IPS DF 4.7 (cell line): Measurements from ENCODE around the gene LMX1B.
"Not testable (repeated sequence)": the region's sequence is repeated elsewhere in the genome, so short reads cannot be mapped to it uniquely, and the experiment has no call there.

Source experiments
- DNase-seq: peaks from one replicate; pipeline ENCODE4 v3.0.0-alpha.2; 2013; ENCODE audit warnings: low spot score; ENCODE audit errors: extremely low read depth

LMX1B gene

GRCh38 chr9:126613651-126614050, at the start of gene LMX1B:
Gene LMX1B, plus strand, starts transcription at chr9:126613928. Its CDS starts 522 bp downstream, at chr9:126614450.
- no peak for DNase-seq

GRCh38 chr9:126564128-126564527, 49.6 kb upstream of the LMX1B start:
- DNase-seq: no peak

GRCh38 chr9:126564716-126565115, 49.0 kb upstream of the LMX1B start:
- DNase-seq: no peak

- DNase-seq: no peak
These were observed 48.2 kb upstream of the LMX1B start for GRCh38 chr9:126565336-126566128.

- DNase-seq: no peak
These were observed 44.7 kb upstream of the LMX1B start for GRCh38 chr9:126569036-126569435.

- no peak for DNase-seq
These were observed 35.7 kb upstream of the LMX1B start for GRCh38 chr9:126578029-126578428.

- DNase-seq: not testable (repeated sequence)
These were observed 33.4 kb upstream of the LMX1B start for GRCh38 chr9:126580319-126580718.

GRCh38 chr9:126581893-126582292, 31.8 kb upstream of the LMX1B start:
- no peak for DNase-seq

GRCh38 chr9:126582427-126582826, 31.3 kb upstream of the LMX1B start:
- DNase-seq: no peak

GRCh38 chr9:126583144-126583760, 30.5 kb upstream of the LMX1B start:
- no peak for DNase-seq

GRCh38 chr9:126584611-126585010, 29.1 kb upstream of the LMX1B start:
- DNase-seq: no peak

GRCh38 chr9:126586236-126586635, 27.5 kb upstream of the LMX1B start:
- no peak for DNase-seq

GRCh38 chr9:126587187-126588185, 26.2 kb upstream of the LMX1B start:
- no peak for DNase-seq

- no peak for DNase-seq
These were observed 25.1 kb upstream of the LMX1B start for GRCh38 chr9:126588491-126589168.

- DNase-seq: no peak
These were observed 24.4 kb upstream of the LMX1B start for GRCh38 chr9:126589349-126589748.

- no peak for DNase-seq
These were observed 22.6 kb upstream of the LMX1B start for GRCh38 chr9:126591083-126591482.

GRCh38 chr9:126591922-126592321, 21.8 kb upstream of the LMX1B start:
- no peak for DNase-seq

- no peak for DNase-seq
These were observed 21.3 kb upstream of the LMX1B start for GRCh38 chr9:126592461-126592860.

GRCh38 chr9:126595982-126596381, 17.7 kb upstream of the LMX1B start:
- DNase-seq: no peak

GRCh38 chr9:126599047-126599650, 14.6 kb upstream of the LMX1B start:
- DNase-seq: no peak
